ENCODE results near the gene RTTN.

Gene RTTN

DNA sequence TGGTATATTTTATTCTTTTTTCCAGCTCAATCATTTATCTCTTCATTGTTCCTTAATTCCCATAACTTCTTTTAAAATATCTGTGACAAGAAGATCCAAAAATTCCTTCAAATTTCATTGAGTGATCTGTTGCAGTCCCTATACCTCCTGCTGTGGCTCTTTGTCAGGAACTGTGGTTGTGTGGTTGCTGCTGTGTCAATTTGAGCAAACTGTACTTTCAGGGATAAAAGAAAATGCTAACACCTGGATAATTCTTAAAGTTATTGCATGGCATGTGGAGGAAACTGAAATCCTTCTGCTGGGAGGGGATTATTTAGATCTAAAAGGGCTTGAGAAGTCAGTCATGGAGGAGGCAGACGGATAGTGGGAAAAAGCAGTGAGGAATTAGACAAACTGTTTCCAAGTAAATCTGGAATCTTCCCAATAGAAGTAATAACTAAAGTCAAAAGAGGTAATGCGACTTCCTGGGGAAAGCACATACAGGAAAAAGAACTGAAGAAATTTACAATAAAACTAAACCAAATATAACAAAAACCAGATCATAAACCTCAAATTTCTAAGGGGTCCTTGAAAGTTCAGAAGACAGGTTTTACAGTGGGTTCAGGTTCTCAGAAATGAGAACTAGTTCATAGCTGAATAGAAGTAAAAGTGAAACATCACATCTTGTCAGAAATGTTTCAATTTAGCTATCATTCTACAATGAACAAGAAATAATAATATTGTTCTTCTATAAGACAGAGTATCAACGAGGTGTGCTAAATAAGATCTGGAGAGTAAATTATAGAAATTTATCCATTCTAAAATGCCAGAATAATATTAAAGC is 224.3 kb downstream of the RTTN start:
- no peak for TF ChIP-seq SIN3A (IDR thresholded peaks at IDR 0.05; ENCODE audit: borderline replicate concordance, insufficient read depth, low read length)
- TF ChIP-seq, protein P1, sequence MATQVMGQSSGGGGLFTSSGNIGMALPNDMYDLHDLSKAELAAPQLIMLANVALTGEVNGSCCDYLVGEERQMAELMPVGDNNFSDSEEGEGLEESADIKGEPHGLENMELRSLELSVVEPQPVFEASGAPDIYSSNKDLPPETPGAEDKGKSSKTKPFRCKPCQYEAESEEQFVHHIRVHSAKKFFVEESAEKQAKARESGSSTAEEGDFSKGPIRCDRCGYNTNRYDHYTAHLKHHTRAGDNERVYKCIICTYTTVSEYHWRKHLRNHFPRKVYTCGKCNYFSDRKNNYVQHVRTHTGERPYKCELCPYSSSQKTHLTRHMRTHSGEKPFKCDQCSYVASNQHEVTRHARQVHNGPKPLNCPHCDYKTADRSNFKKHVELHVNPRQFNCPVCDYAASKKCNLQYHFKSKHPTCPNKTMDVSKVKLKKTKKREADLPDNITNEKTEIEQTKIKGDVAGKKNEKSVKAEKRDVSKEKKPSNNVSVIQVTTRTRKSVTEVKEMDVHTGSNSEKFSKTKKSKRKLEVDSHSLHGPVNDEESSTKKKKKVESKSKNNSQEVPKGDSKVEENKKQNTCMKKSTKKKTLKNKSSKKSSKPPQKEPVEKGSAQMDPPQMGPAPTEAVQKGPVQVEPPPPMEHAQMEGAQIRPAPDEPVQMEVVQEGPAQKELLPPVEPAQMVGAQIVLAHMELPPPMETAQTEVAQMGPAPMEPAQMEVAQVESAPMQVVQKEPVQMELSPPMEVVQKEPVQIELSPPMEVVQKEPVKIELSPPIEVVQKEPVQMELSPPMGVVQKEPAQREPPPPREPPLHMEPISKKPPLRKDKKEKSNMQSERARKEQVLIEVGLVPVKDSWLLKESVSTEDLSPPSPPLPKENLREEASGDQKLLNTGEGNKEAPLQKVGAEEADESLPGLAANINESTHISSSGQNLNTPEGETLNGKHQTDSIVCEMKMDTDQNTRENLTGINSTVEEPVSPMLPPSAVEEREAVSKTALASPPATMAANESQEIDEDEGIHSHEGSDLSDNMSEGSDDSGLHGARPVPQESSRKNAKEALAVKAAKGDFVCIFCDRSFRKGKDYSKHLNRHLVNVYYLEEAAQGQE (IDR thresholded peaks at IDR 0.05; ENCODE audit: insufficient read depth in 1 of 2, low read depth in 2 of 2, low read length in 2 of 2): no peak
- TF ChIP-seq POLR2AphosphoS5 (IDR thresholded peaks at IDR 0.05; ENCODE audit: low read depth, low read length): no peak
- no peak for TF ChIP-seq TAF1 (IDR thresholded peaks at IDR 0.05; ENCODE audit: borderline replicate concordance, insufficient read depth, low read length)
- no peak for TF ChIP-seq FOXP2 (optimal IDR thresholded peaks at IDR 0.05; ENCODE audit: borderline replicate concordance, extremely low read depth, extremely low read length, insufficient read depth)

DNA sequence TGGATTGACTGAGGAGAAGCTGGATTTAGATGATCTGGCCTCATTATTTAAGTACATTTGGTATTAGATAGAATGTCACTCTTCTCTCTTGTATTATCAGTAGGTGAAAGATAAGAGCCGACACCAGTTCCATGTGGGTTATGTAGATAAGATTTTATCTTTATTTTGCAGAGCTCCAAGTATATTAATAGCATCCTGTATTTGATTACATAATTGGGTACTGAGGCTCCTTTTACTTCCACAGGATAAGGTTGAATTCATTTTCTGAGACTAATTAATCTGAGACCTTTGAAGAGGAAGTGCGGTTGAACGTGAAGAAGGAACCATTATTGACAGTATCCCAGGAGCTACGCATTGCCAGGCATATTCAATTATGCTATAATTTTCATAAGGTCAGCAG is 225.0 kb downstream of the RTTN start:
- TF ChIP-seq TAF1 (IDR thresholded peaks at IDR 0.05; ENCODE audit: borderline replicate concordance, insufficient read depth, low read length) (no peak), FOXP2 (optimal IDR thresholded peaks at IDR 0.05; ENCODE audit: borderline replicate concordance, extremely low read depth, extremely low read length, insufficient read depth) (no peak), POLR2AphosphoS5 (IDR thresholded peaks at IDR 0.05; ENCODE audit: low read depth, low read length) (no peak), SIN3A (IDR thresholded peaks at IDR 0.05; ENCODE audit: borderline replicate concordance, insufficient read depth, low read length) (no peak)
- TF ChIP-seq, protein P1 (IDR thresholded peaks at IDR 0.05; ENCODE audit: insufficient read depth in 1 of 2, low read depth in 2 of 2, low read length in 2 of 2): no peak

DNA sequence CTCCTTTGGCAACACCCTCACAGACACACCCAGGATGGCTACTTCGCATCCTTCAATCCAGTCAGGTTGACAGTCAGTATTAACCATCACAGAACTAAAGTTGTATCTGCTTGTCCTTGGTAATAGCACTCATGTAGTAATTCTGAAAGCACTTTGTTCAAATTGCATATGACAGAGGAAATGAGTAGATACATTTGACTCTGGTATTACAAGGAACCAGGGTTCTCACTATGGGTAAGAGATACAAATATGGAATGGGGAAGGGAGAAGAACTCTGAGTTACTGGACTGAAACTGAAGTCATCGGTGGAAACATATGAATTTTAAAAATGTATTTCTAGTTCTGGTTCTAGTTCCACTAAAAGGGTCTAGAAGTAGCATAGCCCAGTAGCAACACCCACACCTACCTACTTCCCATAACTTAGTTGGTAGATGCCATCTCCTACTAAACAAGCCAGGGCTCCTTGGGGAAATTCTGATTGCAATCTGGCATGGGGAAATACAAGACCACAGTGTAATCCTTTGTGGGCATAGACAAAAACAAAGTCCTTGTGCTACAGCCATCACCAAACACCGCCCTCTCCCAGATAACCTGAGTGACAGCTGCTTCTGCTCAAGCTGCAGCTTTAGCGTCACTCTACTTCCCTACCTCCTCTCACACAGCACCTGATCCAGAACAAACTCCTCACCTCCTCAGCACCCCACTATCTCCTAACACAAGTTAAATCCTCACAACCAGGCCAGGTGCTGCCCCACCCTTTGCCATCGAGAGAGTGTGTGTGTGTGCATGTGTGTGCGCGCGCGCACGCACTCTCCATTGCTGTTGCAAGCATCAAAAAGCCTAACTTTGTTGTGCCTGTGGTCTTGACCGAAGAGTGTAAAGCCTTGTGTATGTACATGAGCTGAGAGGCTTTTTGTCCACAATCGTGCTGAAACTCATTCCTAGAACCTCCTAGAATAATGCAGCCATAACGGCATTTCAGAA is 226.5 kb downstream of the RTTN start:
- TF ChIP-seq, protein P1 (IDR thresholded peaks at IDR 0.05; ENCODE audit: insufficient read depth in 1 of 2, low read depth in 2 of 2, low read length in 2 of 2): no peak
- TF ChIP-seq FOXP2 (optimal IDR thresholded peaks at IDR 0.05; ENCODE audit: borderline replicate concordance, extremely low read depth, extremely low read length, insufficient read depth): no peak
- no peak for TF ChIP-seq SIN3A (IDR thresholded peaks at IDR 0.05; ENCODE audit: borderline replicate concordance, insufficient read depth, low read length)
- no peak for TF ChIP-seq POLR2AphosphoS5 (IDR thresholded peaks at IDR 0.05; ENCODE audit: low read depth, low read length)
- TF ChIP-seq TAF1 (IDR thresholded peaks at IDR 0.05; ENCODE audit: borderline replicate concordance, insufficient read depth, low read length): no peak

DNA sequence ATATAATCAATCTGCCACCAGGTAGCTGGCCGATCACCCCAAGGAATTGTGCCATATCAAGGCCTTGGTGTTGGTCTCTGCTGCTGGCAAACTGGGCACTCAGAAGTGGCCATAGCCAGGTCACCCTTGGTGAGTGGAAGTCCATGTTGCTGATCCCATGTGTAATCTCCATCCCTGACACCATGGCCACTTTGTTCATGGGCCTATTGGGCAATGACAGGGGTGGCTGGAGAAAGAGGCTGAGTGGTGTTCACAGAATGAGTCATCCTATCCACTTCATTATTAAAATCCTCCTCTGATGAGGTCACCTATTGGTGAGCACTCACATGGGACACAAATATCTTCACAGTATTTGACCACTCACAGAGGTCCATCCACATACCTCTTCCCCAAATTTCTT is 231.1 kb downstream of the RTTN start:
- TF ChIP-seq FOXP2 (optimal IDR thresholded peaks at IDR 0.05; ENCODE audit: borderline replicate concordance, extremely low read depth, extremely low read length, insufficient read depth) (no peak), POLR2AphosphoS5 (IDR thresholded peaks at IDR 0.05; ENCODE audit: low read depth, low read length) (no peak), SIN3A (IDR thresholded peaks at IDR 0.05; ENCODE audit: borderline replicate concordance, insufficient read depth, low read length) (no peak), TAF1 (IDR thresholded peaks at IDR 0.05; ENCODE audit: borderline replicate concordance, insufficient read depth, low read length) (no peak)
- TF ChIP-seq, protein P1 (IDR thresholded peaks at IDR 0.05; ENCODE audit: insufficient read depth in 1 of 2, low read depth in 2 of 2, low read length in 2 of 2): no peak

Data from PFSK-1 (cell line).